ENCODE measurements around the gene PDE7B. TPM values are rescaled to one million over a fixed set of nuclear protein-coding genes. Genes with fewer than 3 reads are reported as not detected.
A peak's percentile ranks its signal among the peaks of the same experiment; 100 is the strongest.
"Not testable (repeated sequence)": the region's sequence is repeated elsewhere in the genome, so short reads cannot be mapped to it uniquely, and the experiment has no call there.

The PDE7B gene
- total RNA-seq, 6 experiments from 2014 or later: 1.2 to 5.8 (median 4.5) TPM

DNA sequence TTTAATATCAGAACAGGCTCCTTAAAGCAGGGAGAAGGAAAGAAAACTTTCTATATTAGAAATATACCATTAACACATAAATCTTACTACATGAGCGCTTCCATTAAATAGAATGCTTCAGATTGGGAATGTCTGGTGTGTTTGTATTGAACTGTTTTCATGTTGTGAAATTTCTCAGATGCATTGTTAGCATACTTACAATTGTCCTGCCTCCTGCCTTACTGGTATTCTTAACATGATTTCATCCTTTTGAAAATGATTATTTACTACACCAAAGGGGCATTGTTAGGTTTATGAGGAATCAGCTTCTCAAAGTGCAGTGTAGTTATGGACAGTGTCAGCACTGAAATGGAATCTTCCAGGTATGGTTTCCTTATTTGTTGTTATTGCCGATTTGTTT is 253.1 kb downstream of the PDE7B start:
- Mint-ChIP-seq H3K36me3 (ENCODE audit: low read depth) (peaks cover 3% of the 10 kb centered on the region; the same call in 1 of the 2 replicates), H3K4me3 (no peak overlapping the region), H3K9me3 (no peaks in the 10 kb centered on the region), H3K27ac (no peak overlapping the region), H3K4me1 (ENCODE audit: low read depth) (peaks cover 21% of the 10 kb centered on the region), H3K27me3 (ENCODE audit: insufficient read depth) (no peaks in the 10 kb centered on the region; the same call in 1 of the 2 replicates)
- DNase-seq: no peak
- TF ChIP-seq, protein P1, sequence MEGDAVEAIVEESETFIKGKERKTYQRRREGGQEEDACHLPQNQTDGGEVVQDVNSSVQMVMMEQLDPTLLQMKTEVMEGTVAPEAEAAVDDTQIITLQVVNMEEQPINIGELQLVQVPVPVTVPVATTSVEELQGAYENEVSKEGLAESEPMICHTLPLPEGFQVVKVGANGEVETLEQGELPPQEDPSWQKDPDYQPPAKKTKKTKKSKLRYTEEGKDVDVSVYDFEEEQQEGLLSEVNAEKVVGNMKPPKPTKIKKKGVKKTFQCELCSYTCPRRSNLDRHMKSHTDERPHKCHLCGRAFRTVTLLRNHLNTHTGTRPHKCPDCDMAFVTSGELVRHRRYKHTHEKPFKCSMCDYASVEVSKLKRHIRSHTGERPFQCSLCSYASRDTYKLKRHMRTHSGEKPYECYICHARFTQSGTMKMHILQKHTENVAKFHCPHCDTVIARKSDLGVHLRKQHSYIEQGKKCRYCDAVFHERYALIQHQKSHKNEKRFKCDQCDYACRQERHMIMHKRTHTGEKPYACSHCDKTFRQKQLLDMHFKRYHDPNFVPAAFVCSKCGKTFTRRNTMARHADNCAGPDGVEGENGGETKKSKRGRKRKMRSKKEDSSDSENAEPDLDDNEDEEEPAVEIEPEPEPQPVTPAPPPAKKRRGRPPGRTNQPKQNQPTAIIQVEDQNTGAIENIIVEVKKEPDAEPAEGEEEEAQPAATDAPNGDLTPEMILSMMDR (IDR thresholded peaks at IDR 0.05): no peak

DNA sequence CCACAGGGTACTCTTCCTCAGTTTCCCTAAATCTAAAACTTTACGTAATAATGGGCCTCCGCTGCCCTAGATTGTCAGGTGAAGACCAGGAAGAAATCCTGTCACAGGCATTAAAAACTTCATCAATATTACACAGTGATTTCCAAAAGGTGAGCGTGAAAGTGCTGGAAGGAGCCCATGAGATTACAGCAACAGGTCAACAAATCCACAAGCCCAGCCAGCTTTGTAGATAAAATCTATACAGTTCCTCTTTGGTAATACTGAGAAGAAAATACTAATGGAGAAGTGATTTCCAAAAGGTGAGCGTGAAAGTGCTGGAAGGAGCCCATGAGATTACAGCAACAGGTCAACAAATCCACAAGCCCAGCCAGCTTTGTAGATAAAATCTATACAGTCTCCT is 254.3 kb downstream of the PDE7B start:
- not testable (repeated sequence) for DNase-seq; H3K27ac Mint-ChIP-seq; H3K4me3 Mint-ChIP-seq; H3K36me3 Mint-ChIP-seq (ENCODE audit: low read depth); H3K27me3 Mint-ChIP-seq (ENCODE audit: insufficient read depth); H3K9me3 Mint-ChIP-seq
- H3K4me1 Mint-ChIP-seq (ENCODE audit: low read depth): peaks cover 19% of the 10 kb centered on the region

- TF ChIP-seq, protein P1 (IDR thresholded peaks at IDR 0.05): no peak
- Mint-ChIP-seq H3K9me3 (no peaks in the 10 kb centered on the region), H3K36me3 (ENCODE audit: low read depth) (peaks cover 5% of the 10 kb centered on the region; the same call in 1 of the 2 replicates), H3K4me1 (ENCODE audit: low read depth) (peaks cover 8% of the 10 kb centered on the region), H3K27me3 (ENCODE audit: insufficient read depth) (no peaks in the 10 kb centered on the region; the same call in 1 of the 2 replicates), H3K27ac (no peak overlapping the region), H3K4me3 (no peak overlapping the region)
- DNase-seq: no peak
These were observed 257.0 kb downstream of the PDE7B start for GRCh38 chr6:136108361-136108945.

GRCh38 chr6:136111831-136112230 is 260.3 kb downstream of the PDE7B start:
- H3K27ac Mint-ChIP-seq: no peak overlapping the region
- H3K4me1 Mint-ChIP-seq (ENCODE audit: low read depth): peaks cover 29% of the 10 kb centered on the region

DNA sequence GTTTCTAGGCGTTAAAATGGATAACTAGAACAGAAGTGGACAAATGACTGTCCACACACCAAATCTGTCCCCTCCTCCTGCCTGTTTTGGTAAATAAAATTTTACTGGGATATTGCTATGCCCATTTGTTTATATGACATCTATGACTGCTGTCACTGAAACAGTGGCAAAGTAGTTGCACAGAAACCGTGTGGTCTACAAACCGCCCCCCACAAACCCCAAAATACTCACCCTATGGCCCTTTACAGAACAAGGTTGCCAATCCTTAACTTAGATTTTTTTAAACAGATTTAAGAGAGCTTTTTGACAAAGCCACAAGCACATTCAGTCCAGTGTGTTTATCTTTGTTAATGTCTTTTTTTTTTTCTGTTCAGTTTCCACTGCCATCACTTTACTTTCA is 260.8 kb downstream of the PDE7B start:
- Mint-ChIP-seq H3K4me3 (no peak overlapping the region), H3K27ac (no peak overlapping the region), H3K27me3 (ENCODE audit: insufficient read depth) (no peaks in the 10 kb centered on the region; the same call in 1 of the 2 replicates)

More at GRCh38 chr6:136111831-136112230, 260.3 kb downstream of the PDE7B start:
- Mint-ChIP-seq H3K4me3 (no peak overlapping the region), H3K27me3 (ENCODE audit: insufficient read depth) (no peaks in the 10 kb centered on the region; the same call in 1 of the 2 replicates), H3K9me3 (no peaks in the 10 kb centered on the region), H3K36me3 (ENCODE audit: low read depth) (peaks cover 5% of the 10 kb centered on the region; the same call in 1 of the 2 replicates)
- TF ChIP-seq, protein P1 (IDR thresholded peaks at IDR 0.05): no peak
- no peak for DNase-seq

DNA sequence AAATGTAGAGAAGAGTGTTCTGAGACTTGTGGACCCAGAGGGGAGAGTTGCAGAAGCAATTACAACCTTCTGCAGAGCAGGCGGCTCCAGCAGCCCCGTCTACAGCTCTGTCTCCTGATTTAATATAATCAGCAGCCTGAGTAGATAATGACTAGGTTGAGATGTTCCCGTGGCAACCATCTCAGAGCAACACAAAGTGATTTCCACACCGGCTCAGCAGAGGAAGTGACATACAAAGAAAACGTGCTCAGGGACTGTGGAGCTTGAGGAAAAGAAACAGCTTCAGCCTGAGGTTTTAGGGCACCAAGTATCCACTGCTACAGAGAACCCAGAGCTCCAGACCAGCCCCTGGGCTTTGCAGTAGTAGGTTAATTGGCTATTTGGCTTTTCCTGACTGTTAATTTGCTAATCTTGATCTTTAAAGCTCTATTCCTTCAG is 262.3 kb downstream of the PDE7B start:
- Mint-ChIP-seq H3K27me3 (ENCODE audit: insufficient read depth) (no peaks in the 10 kb centered on the region; the same call in 1 of the 2 replicates), H3K27ac (peak overlapping the region; percentile 79), H3K9me3 (no peaks in the 10 kb centered on the region), H3K4me3 (no peak overlapping the region), H3K4me1 (ENCODE audit: low read depth) (peaks cover 43% of the 10 kb centered on the region), H3K36me3 (ENCODE audit: low read depth) (peaks cover 5% of the 10 kb centered on the region; the same call in 1 of the 2 replicates)
- TF ChIP-seq, protein P1 (IDR thresholded peaks at IDR 0.05): no peak
- peak; percentile 85 for DNase-seq

More for the DNA sequence above, 260.8 kb downstream of the PDE7B start:
- H3K9me3 Mint-ChIP-seq: no peaks in the 10 kb centered on the region
- TF ChIP-seq, protein P1 (IDR thresholded peaks at IDR 0.05): no peak
- H3K36me3 Mint-ChIP-seq (ENCODE audit: low read depth): peaks cover 5% of the 10 kb centered on the region; the same call in 1 of the 2 replicates
- H3K4me1 Mint-ChIP-seq (ENCODE audit: low read depth): peaks cover 33% of the 10 kb centered on the region
- DNase-seq: no peak

Data from HFFc6 (cell line).